ENCODE data around the gene TENM4.
A peak's percentile ranks its signal among the peaks of the same experiment; 100 is the strongest.

The TENM4 gene

DNA sequence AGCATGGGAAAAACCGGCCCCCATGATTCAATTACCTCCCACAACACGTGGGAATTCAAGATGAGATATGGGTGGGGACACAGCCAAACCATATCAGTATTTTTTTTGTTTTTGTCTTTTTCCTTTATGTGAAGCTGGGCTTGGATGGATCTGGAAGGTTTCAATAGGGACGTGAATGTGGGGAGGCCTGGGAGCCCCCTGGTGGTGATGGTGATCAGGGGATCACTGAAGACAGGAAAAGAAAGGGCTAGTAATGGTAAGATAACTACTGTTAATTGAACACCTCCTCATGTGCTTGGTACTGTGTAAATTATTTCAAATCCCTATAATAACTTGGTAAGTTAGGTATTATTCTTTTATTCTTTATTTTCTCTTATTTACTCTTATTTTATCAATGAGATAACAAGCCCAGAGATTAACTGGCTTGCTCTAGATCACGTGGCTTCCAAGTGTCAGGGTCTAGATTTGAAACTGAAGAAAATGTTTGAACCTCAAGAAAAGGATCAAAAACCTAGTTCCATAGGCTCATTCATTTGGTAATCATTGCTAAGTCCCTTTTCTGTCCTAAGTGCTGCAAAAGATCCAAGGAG, 364.2 kb downstream of the TENM4 start:
- DNase-seq: no peak

DNA sequence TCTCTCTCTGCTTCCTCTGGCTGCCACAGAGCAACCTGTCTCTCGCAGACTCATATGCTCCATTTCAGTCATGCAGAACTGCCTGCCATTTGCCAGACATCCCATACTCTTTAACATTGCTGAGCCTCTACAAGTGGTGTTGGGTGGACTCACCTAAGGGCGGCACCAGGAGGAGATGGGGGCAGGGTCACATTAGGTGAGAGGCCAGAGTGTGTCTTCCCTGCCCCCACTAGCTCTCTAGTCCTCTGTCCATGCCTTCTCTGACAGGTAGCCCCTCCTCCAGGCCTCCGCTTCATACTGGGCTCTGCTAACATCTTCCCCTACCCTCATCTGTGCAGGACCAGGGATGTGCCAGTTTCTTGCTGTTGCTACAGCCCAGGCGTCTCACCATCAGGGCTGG, 366.3 kb downstream of the TENM4 start:
- no peak for DNase-seq

DNA sequence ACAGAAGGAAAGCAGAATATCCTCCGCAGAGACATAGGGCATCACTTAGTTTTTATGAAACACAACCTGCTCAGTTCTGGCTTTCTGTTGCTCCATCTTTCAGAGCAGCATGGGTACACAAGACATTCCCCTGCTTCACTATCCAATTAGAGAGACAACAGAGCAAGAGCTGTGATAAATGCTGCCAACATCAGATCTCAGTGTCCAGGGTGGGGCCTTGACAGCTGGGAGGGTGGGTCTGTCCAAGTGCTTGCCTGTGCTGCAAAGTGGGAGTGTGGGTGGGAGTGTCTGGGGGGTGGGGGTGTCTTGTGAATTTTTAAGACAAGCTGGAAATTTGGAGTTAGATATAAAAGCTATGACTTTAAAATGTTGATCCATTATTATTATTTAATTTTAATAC, 369.6 kb downstream of the TENM4 start:
- no peak for DNase-seq

DNA sequence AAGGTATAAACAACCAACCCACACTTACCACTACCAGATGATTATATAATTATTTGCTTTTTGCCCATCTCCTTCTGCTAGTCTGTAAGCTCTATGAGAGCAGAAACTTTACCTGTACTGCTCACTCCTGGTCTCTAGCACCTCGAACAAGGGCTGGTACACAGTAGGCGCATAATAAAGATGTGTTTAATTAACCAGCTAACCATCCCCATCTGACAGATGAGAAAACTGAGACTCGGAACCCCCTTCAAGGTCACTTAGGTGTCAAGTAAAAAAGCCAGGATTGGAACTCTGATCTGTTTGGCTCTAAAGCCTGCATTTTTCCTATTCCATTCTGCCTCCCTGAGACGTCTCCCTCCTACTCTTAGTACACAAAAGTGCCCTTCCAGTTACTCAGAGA, 370.3 kb downstream of the TENM4 start:
- no peak for DNase-seq

DNA sequence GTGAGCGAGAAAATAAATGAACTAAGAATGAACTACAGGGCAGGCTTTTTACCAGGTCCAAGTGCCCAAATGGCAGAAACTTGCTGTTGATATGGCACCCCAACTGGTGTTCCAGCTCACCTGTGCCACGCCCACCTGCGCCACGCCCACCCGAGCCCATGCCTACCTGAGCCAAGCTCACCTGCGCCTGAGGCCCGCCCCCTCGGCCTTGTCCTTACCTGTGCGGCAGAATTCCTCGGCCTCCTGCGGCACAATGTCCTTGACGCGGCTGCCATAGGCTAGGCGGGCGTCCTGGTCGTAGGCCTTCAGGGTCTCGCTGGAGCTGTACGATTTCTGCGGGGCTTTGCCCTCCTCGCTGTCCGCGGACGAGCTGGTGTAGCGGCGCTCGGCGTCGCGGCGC, 371.3 kb downstream of the TENM4 start:
- no peak for DNase-seq

DNA sequence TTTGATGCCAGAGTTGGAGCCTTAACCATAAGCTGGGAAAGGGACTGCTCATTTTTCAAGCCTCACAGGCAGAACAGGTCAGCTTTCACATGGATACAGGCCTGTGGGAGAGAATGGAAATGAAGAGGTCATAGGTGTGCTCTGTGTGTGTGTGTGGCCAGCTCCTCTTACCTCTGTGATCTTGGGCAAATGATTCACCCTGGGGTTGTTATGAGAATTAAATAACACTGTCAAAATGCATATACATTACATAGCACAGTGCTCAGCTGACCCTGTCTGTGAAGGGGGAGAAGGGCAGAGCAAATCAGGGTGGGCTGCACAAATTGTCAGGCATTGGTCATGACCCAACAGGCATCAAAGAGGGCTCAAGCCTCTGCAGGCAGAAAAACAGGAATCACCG, 372.5 kb downstream of the TENM4 start:
- no peak for DNase-seq

DNA sequence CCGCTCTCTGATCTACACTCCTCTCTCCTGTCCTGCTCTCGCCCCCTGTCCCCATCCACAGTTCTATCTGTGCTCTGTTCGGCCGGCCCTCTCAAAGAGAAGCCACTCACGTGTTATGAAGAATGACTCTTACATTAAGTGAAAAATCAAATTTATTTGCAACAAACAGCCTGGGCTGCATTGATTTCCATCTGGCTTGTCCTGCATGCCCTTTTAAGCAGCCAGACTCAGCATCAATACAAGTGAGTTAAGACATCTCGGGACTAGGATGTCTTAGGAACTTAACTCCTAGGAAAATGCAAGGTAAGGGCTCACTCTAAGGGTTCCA, 373.5 kb downstream of the TENM4 start:
- no peak for DNase-seq

DNA sequence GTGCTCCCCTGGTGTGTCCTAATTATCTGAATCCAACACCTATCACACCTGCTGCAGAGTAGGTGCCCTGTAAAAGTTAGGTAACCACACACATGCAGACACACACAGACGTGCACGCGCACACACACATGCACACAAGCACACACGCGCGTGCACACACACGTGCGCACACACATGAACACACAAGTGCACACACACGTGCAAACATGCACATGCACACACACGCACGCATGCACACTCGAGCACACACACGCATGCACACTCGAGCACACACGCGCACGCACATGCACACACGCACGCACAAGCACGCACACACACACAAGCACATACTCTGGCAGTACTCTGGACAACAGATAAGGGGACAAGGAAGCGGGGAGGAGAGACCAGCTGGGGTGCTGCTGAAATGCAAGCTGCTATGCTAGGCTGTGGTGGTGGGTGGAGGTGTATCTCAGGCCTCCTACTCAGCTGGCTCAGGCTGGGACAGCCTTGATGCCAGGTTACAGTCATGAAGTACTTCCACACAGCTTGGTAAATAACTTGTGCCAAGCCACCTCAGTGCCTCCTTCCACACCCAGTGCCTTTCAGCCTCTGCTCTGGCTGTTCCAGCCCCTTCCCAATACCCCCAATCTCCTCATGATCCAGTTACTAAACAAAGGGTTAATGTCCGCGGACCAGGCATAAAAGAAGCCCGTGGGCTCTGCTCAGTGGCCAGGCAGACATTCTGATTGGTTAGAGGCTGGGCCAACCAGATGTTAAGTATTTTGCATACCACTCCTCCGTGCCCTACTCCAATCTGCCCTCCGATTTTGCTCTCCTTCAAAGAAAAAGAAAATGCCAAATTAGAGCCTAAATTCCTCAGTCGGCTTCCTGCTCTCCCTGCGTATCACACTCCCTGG, 374.1 kb downstream of the TENM4 start:
- DNase-seq: no peak

DNA sequence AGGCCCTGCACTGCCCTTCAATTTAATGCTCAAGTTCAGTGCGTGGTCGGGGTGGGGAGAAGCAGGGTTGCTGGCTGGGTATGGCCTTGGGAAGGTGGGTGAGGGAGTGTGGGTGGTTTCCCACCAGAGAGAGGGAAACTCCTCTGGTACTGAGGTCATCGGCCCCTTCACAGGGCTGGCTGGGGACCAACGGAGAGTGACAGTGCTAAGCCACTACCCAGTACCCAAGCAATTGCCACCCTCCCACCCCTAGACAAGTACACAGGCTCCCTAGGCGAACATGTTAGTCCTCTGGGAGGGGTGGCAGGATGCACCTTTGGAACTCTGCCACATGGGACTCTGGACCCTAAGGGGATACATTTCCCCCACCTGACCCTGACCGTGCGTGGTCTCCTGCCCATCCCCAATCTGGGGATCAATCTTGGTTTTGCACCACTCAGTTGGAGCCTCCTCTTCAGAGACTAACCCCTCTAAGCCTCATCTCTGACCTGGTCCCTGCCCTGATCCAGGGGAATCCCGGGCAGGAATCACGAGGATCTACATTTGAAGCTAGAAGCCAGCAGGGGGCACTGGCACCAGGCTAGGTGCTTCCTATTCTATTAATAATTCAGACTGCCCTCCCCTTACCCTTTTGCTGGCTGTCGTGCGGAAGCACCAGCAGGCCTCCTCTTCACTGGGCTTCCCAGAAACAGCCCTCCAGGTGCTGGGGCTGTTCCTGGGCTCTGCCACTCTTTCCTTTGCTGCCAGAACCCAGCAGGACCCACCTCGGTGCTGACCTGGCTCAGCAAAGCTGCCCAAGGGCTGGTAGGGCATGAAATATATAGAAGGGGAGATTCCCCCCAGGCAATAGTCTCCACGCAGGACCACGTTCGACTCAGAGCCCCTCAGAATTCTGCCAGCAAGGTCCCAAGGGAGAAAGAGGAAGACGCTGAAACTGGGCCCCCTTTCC, 377.7 kb downstream of the TENM4 start:
- no peak for DNase-seq

DNA sequence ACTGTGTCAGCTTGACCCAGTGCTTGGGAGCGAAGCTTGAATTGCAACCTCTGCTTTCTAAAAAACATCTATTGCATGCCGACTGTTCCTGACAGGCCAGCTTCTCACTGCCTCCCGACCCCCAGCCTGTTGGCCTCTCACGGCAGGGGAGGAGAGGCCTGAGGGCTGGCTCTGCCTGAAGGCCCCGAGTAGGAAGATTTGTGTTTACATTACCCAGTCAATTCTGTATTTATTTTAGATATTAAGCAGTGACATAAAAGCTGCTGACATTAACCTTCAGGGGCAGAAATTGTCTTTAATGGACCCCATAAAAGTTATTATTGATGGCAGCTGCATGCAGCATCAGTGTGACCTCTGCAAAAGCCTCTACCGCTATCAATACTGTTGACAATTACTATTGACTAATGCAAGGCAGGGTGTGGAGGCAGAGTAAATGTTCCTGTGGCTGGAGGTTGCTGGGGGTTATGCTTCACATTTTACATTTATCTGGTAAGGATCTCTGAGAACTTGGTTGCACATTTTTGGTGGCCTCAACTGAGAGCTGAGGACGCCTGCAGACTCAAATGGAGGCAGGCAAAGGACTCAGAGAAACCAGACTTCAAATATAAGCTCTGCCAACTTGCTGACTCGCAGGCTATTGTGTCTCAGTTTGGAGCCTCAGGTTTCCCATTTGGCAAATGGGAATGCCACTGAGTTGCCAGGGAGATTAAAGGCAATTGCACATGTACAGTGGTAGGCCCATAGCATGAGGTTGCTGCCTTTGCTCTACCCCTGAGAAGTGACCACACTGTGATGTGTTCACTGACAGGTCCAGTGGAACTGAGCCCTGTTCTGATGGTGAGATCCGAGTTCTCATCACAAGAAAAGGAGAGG, 380.5 kb downstream of the TENM4 start:
- DNase-seq: no peak

DNA sequence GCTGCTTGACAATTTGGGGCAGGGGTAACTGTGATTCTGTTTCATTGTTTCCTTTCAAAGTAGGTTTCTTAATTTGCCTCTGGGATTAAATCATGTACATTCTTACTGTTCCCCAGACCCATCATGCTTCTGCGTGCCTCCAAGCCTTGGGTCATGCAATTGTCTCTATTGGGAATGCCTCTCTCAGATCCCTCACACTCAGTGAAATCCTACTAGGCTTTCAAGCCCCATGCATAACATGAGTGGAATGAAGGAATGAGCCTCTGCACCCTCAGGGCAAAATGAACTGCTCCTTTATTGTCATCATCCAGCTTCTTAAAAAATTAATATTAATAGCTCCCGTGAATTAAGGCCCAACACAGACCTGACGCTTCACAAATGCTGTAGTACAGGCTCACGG, 381.7 kb downstream of the TENM4 start:
- DNase-seq: no peak

DNA sequence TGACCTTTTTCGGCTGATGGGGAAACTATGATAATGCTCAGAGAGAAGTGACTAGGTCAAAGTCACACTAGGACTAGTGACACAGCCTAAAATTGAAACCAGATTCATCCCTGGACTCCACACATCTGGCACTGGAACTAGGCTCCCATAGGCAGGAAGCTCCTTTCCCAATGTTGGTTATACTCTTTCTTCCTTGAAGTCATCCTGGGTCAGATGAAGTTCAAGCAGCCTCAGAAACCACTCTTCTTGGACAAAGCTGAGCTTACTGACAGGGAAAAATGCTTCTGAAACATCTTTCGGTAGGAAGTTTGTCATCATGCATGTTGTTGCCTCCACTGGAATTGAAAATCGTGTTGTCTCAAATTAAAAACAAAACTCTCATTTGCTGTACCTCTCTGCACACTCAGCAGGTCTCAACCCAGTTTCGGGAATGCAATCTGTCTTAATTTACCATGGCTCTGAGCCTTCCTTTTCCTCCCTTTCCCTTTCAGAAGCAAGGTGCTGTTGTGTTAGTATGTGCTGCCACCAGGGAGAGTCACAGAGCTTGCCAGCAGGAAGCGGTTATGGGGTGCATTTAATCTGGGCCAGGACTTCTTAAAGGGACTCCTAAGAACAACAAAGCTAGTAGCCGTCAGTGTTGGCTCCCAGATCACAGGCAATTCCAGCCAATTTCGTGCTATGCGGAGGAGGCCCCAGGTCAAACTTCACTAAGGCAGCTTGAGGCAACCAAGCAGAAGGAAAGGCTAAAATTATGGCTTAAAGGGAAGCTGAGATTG, 384.8 kb downstream of the TENM4 start:
- peak; percentile 5 for DNase-seq

DNA sequence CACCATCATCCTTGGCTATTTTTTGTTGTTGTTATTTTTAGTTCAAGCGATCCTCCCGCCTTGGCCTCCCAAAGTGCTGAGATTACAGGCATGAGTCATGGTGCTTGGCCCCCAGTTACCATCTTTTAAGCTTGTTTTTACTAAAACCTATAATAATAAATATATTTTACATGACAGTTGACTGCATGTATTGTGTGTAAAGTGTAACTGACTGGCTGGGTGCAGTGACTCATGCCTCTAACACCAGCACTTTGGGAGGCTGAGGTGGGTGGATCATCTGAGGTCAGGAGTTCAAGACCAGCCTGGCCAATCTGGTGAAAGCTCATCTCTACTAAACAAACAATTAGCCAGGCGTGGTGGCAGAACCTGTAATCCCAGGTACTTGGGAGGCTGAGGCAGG, 386.2 kb downstream of the TENM4 start:
- peak; percentile 9 for DNase-seq

DNA sequence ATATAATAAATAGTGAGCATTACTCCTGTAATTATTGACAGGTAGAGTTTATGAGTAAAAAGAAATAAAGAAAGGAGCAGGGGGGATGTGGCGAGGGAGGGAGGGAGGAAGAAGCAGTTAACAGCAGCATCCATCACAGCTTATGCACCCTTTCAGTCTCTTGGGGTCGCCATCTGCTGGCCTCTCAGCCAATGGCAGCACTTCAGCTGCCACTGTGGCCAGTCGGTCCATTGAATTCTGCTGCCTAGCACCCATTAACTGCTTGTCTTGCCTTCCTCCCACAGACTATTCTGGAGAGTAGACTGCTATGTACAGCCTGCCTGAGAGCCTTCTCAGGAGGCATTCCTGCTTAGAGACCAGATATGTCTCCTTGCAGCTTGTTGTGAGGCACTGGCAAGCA, 388.3 kb downstream of the TENM4 start:
- DNase-seq: no peak

DNA sequence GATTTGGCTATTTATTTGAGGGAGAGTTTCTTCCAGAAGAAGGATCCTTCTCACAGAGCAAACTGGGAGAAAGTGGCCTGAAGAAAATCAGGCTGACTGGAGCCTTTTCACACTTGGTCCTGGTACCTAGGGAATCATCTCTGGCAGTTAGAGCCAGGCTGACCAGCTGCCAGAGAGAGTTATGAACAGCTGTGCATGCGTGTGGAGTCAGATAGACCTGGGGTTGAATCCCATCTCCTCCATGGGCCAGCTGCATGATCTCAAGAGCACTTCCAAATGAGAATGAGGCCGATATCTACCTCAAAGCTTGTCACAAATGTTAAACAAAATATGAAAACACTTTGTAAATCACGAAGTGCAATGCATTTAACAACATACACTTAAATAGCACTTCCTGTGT, 390.0 kb downstream of the TENM4 start:
- DNase-seq: no peak

DNA sequence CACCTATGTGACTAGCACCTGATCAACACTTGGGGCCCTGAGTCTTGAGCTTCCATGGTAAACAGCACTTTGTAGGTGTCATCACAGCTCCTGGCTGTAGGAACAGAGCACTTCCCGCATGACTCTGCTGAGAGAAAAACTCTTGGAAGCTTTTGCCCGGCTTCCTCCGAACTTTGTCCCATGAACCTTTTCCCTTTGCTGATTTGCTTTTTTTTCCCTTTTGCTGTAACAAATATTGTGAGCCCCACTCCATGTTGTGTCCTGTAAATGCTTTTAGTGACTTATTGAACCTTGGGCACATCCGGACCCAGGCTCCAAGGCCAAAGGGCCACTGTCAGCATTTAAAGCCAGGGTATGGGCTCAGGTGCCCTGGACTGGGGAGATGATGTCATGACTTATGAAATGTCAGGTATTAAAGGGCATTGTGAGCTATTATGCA, 391.1 kb downstream of the TENM4 start:
- DNase-seq: no peak

DNA sequence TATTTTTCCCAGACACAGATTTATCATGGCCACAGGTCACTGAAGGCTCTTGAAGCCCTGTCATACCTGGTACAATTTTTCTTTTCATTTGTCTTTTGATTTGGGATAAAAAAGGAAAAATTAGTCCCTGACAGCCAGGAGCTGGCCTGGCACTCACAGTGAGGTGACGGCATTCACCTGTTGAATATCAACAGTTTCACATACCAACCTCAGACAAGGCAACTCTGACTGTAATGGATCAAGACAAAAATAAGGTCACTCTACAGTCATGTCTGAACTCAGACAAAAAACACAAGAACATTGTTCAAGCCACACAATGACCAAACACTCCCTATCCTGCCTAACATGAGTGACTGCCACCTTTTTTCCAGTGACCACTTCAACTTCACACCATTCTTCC, 392.9 kb downstream of the TENM4 start:
- no peak for DNase-seq

DNA sequence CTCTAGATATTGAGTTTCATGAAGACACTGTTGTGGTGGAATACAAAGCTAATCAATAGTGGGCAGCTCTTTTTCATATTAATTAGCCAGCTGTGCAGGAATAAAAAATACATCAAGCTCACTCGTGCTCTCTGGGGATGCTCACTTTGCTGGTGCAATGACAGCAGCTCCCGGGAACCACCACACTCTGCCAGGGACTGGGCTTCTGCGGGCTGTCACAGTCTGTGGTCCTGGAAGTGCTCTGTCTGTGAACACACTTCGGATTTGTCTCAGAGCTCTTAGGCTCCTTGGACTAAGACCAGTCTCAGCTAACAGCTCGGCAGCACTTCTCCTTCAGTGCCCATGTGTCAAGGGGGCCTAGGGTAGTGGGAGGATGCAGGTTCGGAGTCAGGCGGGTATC, 393.5 kb downstream of the TENM4 start:
- no peak for DNase-seq

DNA sequence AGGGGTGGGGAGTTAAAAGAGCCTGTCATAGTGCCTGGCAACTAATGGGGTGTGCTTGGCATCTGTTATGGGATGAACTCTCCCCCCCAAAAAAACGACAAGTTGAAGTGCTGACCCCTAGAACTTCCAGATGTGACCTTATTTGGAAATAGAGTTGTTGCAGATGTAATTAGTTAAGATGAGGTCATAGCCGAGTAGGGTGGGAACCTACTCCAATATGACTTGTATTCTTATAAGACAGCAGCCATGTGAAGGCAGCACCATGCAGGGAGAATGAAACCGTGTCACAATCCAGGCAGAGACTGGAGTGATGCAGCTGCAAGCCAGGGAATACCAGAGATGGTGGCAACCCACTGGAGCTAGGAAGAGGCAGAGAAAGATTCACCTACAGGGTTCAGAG, 394.5 kb downstream of the TENM4 start:
- DNase-seq: no peak

DNA sequence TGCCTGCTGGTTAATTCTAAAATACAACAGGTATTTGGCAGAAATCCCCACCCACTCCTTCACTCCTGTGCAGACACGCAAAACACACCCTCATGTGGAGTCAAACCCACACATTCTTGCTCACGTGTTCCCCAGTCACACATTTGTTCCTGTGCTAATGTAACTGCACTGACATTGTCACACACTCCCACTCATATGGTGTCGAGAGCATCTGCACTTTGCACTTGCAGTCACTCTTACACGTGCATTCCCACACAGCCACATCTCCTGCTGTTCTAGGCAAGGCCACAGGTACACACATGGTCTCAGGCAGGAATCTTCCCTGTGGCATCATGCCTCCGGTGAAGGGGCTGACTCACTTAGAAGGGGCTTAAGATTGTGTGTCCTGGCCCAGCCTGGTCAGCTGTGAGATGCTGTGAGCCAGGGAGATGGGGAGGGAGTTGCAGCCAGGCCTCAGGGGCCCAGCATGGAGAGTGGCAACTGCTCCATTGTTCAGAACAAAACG, 395.0 kb downstream of the TENM4 start:
- no peak for DNase-seq

DNA sequence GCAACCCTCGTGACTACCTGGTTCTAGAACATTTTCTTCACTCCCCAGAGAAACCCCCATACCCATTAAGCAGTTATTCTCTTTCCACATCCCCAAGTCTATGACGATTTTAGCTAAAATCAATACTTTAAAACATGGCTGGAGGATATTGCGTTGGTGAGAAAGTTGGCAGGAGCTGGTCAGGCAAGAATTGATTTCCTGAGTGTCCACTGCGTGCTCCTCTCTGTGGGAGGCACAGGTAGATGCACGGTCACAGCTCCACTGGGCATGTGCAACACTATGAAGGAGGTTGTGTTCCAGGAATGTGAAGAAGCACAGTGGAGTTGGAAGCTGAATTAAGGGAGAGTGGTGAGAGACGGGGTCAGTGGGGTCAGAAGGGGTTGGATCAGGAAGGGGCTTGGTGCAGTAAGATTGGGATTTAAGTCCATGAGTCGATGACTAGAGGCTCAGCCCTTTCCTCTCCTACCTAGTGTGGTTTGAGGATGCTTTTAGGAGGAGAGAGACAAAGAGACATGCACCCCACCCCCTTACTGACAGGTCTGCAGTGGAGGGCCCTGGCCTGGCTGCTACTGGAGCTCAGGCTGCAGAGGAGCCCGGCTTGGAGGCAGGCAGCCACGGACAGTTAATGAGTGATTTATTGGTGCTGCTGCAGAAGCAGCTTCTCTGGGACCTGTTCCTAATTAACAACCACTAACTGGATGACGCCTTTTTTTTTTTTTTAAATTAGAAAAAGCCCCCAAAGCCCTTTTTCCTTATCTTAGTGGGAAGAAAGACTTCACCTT, 395.6 kb downstream of the TENM4 start:
- no peak for DNase-seq
